ENCODE results near the gene CEP295NL.
"Not testable (repeated sequence)": the region's sequence is repeated elsewhere in the genome, so short reads cannot be mapped to it uniquely, and the experiment has no call there.

The CEP295NL gene

DNA sequence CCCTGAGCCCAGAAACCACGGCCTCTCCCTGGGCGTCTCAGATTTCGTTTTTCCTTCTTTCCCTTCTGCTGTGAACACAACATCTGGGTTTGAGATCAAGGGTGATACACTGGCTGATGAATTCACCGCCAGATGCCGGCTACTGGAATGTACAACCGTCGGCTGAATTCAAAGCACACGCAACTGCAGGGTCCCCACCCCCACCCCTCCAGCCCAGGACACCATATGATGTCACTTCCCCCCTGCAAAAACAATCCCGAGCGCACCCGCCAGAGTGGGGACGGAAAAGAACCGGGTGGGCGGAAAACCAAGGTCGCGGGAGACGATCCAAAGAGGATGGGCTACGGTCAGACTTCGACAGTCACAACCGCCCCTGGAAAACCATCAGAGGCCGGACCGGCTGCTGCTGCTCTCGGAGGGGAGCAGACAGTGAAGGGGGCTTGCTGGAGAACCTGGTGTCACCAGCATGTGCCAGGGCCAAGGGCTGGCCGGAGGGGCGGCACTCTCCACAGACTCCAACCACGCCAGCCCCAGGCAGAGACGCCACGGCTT is 23.3 kb downstream of the CEP295NL start:
- Histone ChIP-seq H3K36me3 (peaks cover 9% of the 10 kb centered on the region), H3K27ac (no peak overlapping the region), H3K9me3 (ENCODE audit: severe bottlenecking) (no peaks in the 10 kb centered on the region), H3K4me3 (ENCODE audit: low read depth, low read length) (no peak overlapping the region), H3K27me3 (ENCODE audit: insufficient read depth, low read depth, severe bottlenecking) (no peaks in the 10 kb centered on the region)
- DNase-seq: no peak
- TF ChIP-seq, protein P1, sequence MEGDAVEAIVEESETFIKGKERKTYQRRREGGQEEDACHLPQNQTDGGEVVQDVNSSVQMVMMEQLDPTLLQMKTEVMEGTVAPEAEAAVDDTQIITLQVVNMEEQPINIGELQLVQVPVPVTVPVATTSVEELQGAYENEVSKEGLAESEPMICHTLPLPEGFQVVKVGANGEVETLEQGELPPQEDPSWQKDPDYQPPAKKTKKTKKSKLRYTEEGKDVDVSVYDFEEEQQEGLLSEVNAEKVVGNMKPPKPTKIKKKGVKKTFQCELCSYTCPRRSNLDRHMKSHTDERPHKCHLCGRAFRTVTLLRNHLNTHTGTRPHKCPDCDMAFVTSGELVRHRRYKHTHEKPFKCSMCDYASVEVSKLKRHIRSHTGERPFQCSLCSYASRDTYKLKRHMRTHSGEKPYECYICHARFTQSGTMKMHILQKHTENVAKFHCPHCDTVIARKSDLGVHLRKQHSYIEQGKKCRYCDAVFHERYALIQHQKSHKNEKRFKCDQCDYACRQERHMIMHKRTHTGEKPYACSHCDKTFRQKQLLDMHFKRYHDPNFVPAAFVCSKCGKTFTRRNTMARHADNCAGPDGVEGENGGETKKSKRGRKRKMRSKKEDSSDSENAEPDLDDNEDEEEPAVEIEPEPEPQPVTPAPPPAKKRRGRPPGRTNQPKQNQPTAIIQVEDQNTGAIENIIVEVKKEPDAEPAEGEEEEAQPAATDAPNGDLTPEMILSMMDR (IDR thresholded peaks at IDR 0.05; ENCODE audit: low read depth, low read length): no peak

DNA sequence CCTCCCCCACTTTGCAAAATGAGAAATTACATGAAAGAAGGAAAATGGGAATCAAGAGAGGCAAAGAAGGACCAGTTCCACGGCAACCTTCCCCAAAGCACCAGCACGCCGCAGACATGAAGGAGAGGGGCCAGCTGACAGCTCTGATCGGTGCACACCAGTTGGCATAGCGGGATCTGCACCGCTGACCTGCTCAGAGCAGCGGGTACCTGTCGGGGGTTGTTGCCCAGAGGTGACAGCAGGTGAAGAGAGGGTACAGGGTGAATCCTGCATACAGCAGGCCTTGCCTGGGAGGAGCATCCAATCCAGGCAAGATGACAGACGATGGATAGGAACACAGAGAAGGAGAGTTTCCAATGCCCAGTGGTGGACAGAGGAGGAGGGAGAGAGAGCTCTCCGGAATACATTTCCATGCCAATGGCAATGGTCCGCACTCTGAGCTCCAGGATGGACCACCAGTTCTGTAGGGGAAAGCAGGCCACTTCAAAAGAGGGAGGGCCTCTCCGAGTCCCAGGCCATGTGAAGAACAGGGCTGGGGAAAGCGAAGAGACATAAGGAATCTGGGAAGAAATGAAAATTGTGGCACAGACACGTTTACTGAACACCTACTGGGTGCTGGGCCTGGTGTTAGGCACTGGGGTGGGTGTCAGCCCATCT is 24.0 kb downstream of the CEP295NL start:
- no peak overlapping the region for H3K4me3 ChIP-seq (ENCODE audit: low read depth, low read length)

DNA sequence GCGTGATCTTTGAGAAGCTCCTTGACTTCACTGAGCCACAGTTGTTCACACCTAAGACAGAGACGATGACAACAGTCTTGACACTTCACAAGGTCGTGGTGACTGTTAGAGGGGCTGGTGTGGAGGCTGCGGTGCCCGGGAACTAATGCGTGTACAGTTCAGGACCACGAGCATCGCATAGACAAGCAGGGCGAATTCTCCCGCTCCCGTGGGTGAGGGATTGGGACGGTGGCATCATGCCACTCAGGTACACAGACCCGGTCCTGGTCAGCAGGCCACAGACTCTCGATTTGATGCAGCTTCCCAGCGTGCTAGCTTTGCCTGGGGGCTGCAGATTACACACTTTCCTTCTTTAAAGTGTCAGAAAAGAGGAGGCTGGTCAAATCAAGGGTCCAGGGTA is 24.7 kb downstream of the CEP295NL start:
- H3K36me3 ChIP-seq: peaks cover 9% of the 10 kb centered on the region
- H3K9me3 ChIP-seq (ENCODE audit: severe bottlenecking): no peaks in the 10 kb centered on the region
- DNase-seq: no peak
- TF ChIP-seq, protein P1 (IDR thresholded peaks at IDR 0.05; ENCODE audit: low read depth, low read length): no peak
- no peak overlapping the region for H3K27ac ChIP-seq
- no peak overlapping the region for H3K4me3 ChIP-seq (ENCODE audit: low read depth, low read length)
- H3K27me3 ChIP-seq (ENCODE audit: insufficient read depth, low read depth, severe bottlenecking): no peaks in the 10 kb centered on the region

More for the DNA sequence above, 24.0 kb downstream of the CEP295NL start:
- no peaks in the 10 kb centered on the region for H3K27me3 ChIP-seq (ENCODE audit: insufficient read depth, low read depth, severe bottlenecking)
- no peaks in the 10 kb centered on the region for H3K9me3 ChIP-seq (ENCODE audit: severe bottlenecking)
- H3K36me3 ChIP-seq: peaks cover 9% of the 10 kb centered on the region
- TF ChIP-seq, protein P1 (IDR thresholded peaks at IDR 0.05; ENCODE audit: low read depth, low read length): no peak
- H3K27ac ChIP-seq: no peak overlapping the region
- no peak for DNase-seq

DNA sequence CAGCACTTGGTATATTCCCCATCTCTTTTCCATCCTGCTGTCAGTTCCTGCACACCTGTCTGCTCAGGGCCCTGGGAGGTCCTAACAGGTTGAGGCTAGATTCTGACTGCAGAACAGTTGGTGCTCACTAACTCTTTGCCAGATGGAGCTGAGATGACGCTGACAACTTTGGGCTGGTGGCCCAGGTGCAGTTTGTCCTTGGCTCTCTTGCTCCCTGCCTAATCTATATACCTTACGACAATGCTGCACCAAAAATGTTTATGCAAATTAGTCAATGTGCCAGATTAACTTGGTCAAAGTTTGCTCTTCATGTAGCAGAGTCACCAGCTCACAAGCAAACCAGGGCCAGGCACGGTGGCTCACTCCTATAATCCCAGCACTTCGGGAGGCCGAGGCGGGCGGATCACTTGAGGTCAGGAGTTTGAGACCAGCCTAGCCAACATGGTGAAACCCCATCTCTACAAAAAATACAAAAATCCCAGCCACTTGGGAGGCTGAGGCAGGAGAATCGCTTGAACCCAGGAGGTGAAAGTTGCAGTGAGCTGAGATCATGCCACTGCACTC is 26.0 kb downstream of the CEP295NL start:
- H3K27me3 ChIP-seq (ENCODE audit: insufficient read depth, low read depth, severe bottlenecking); H3K9me3 ChIP-seq (ENCODE audit: severe bottlenecking); H3K4me3 ChIP-seq (ENCODE audit: low read depth, low read length); DNase-seq; H3K27ac ChIP-seq: not testable (repeated sequence)
- H3K36me3 ChIP-seq: peaks cover 19% of the 10 kb centered on the region

DNA sequence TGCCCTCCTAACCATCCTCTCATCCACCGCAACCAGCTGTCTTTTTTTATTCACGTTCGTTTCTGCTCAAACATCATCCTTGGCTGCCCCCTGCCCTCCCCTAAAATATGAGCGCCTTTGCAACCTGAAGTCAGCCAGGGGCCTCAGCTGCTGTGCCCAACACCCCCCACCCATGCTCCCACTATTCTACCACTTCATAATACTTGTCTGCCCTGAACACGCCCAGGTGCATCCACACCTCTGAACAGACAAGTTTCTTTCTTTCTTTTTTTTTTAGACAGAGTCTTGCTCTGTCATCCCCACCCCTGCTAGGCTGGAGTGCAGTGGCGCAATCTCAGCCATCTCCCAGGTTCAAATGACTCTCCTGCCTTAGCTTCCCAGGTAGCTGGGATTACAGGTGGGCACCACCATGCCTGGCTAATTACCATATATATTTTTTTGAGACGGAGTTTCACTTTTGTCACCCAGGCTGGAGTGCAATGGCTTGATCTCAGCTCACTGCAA is 26.9 kb downstream of the CEP295NL start:
- Histone ChIP-seq H3K36me3 (peaks cover 18% of the 10 kb centered on the region), H3K9me3 (ENCODE audit: severe bottlenecking) (no peaks in the 10 kb centered on the region), H3K27ac (peak overlapping the region; percentile 84), H3K27me3 (ENCODE audit: insufficient read depth, low read depth, severe bottlenecking) (no peaks in the 10 kb centered on the region), H3K4me3 (ENCODE audit: low read depth, low read length) (no peak overlapping the region)
- TF ChIP-seq, protein P1 (IDR thresholded peaks at IDR 0.05; ENCODE audit: low read depth, low read length): no peak
- no peak for DNase-seq

DNA sequence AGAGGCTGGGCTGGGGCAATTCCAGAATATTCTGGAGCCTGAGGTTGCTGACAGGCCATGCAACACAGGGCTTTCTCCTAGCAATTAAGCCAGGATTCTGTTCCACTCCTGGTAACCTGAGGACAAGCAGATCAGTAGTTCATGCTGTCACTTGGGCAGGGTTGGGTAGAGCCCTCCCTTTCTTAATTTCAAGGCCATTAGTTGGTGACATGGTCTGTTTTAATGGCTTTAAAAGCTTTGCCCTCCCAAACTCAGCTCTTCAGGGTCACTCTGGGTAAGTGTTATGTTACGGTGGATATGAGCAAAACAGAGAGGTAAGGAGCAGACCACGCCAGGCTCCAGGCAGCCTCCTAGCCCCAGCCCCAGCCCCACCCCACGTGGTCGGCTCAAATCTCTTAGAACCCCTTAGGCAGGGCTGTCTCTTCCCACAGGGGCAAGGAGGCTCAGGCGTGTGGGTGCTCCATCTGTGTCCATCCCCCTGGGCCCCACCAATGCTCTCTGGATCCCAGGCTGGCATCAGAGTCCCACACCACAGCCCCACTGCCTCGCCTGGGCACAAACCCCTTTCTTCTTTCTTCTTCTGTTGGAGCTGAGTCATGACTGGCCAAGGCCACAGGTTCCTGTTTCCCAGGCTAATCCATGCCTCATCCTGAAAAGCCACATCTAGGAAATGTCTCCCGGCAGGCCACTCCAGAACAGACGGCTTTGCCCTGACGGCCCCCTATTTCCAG is 27.5 kb downstream of the CEP295NL start:
- no peak overlapping the region for H3K4me3 ChIP-seq (ENCODE audit: low read depth, low read length)
- peaks cover 24% of the 10 kb centered on the region for H3K36me3 ChIP-seq
- peak overlapping the region; percentile 84 for H3K27ac ChIP-seq
- no peaks in the 10 kb centered on the region for H3K27me3 ChIP-seq (ENCODE audit: insufficient read depth, low read depth, severe bottlenecking)
- H3K9me3 ChIP-seq (ENCODE audit: severe bottlenecking): no peaks in the 10 kb centered on the region
- DNase-seq: peak; percentile 75
- TF ChIP-seq, protein P1 (IDR thresholded peaks at IDR 0.05; ENCODE audit: low read depth, low read length): no peak
